GM21390 (cell line): ENCODE data around the gene GRAPL.
"Not testable (repeated sequence)": the region's sequence is repeated elsewhere in the genome, so short reads cannot be mapped to it uniquely, and the experiment has no call there.

Experiments used
- ATAC-seq: cut with Tn5 transposase; IDR thresholded peaks from one replicate; pipeline ENCODE4 v1.9.1; 2021; ENCODE audit not compliant: unreplicated experiment

The GRAPL gene

DNA sequence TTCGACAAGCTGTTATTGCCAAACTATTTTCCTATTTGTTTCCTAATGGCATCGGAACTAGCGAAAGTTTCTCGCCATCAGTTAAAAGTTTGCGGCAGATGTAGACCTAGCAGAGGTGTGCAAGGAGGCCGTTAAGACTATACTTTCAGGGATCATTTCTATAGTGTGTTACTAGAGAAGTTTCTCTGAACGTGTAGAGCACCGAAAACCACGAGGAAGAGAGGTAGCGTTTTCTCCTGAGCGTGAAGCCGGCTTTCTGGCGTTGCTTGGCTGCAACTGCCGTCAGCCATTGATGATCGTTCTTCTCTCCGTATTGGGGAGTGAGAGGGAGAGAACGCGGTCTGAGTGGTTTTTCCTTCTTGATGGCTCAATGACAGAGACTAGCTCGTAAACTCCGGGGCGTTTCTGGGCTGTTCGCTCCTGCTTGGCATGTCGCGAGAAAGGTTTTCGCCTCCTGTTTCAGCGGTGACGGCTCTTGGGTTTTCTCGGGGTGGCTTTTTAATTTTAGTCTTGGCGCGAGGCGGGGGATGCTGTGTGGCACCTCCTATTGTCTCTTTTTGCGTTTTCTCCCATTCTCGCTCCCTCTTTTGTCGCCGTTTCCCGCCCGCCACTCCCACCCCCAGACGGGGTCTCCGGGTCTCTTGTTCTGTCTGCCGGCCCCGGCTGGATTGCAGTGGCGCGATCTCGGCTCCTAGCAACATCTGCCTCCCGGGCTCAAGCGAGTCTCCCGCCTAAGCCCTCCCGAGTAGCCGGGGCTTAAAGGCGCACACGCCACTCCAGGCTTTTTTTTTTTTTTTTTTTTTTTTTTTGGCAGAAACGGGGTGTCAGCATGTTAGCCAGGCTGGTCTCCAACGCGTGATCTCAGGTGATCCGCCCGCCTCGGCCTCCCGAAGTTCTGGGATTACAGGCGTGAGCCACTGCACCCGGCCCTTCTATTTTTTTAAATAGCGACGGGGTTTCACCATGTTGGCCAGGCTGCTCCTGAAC lies 60.8 kb downstream of the GRAPL start:
- ATAC-seq = not testable (repeated sequence)

DNA sequence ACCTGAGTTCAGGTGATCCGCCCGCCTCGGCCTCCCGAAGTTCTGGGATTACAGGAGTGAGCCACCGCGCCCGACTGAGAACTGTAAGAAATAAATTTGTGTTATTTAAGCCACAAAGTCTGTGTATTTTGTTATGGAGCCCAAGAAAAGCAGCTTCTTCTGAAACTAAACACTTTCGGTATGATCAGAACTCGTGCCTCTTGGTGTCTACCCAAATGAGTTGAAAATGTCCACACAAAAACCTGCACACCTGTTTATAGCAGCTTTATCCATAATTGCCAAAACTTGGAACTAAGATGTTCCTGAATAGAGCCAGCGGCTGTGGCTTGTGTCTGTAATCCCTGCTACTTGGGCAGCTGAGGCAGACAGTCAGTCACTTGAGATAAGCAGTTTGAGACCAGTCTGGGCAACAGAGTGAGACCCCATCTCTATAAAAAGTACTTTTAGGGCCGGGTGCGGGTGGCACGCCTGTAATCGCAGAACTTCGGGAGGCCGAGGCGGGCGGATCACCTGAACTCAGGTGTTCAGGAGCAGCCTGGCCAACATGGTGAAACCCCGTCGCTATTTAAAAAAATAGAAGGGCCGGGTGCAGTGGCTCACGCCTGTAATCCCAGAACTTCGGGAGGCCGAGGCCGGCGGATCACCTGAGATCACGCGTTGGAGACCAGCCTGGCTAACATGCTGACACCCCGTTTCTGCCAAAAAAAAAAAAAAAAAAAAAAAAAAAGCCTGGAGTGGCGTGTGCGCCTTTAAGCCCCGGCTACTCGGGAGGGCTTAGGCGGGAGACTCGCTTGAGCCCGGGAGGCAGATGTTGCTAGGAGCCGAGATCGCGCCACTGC lies 61.7 kb downstream of the GRAPL start:
- not testable (repeated sequence) for ATAC-seq

DNA sequence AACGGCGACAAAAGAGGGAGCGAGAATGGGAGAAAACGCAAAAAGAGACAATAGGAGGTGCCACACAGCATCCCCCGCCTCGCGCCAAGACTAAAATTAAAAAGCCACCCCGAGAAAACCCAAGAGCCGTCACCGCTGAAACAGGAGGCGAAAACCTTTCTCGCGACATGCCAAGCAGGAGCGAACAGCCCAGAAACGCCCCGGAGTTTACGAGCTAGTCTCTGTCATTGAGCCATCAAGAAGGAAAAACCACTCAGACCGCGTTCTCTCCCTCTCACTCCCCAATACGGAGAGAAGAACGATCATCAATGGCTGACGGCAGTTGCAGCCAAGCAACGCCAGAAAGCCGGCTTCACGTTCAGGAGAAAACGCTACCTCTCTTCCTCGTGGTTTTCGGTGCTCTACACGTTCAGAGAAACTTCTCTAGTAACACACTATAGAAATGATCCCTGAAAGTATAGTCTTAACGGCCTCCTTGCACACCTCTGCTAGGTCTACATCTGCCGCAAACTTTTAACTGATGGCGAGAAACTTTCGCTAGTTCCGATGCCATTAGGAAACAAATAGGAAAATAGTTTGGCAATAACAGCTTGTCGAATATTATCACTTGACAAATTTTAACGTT lies 62.5 kb downstream of the GRAPL start:
- ATAC-seq = not testable (repeated sequence)

DNA sequence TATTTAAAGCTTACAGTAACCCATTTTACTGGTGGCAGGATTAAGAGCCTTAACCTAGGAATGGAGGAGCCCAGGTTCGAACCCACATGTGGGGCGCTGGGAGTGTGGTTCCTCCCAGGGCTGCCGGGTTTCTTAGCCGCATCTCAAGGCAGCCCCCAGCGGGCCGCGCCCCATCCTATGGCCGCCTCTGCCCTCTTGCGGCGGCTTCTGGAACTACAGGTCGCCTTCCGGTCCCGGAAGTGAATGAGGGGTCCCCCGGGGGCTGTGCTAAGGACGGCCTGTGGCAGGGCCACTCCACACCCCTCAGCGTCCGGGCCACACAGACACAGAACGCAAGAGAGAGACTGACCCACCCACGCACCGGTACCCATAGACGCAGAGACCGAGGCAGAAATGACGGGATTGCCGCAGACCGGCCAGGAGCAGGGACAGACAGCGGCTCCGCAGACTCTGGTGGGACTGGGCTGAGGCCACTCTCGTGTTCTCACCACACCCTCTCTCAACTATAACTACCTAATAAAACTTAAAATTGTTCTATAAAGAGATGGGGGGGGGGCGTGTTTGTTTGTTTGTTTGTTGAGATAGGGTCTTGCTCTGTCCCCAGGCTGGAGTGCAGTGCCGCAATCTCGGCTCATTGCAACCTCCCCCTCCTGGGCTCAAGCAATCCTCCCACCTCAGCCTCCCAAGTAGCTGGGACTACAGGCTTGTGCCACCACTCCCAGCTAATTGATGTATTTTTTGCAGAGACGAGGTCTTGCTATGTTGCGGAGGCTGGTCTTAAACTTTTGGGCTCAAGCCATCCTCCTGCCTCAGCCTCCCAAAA lies 69.2 kb downstream of the GRAPL start:
- not testable (repeated sequence) for ATAC-seq

DNA sequence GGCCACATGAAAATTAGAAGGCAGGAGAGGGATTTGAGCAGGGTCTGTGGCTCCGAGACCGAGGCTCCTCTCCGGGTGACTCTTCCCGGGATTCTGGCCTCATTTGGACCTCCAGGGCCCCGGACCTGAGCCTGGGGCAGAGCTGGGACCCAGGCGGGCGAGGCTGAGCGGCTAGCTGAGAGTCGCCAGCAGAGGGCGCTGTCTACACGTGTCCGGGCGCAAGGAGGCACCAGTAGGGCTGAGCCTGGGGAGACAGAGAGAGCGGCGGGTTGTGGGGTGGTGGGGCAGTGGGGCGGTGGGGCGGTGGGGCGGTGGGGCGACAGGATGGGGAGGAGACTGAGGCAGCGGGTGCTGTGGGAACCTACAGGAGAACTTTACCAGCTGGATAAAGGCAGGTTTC lies 75.1 kb downstream of the GRAPL start:
- not testable (repeated sequence) for ATAC-seq

DNA sequence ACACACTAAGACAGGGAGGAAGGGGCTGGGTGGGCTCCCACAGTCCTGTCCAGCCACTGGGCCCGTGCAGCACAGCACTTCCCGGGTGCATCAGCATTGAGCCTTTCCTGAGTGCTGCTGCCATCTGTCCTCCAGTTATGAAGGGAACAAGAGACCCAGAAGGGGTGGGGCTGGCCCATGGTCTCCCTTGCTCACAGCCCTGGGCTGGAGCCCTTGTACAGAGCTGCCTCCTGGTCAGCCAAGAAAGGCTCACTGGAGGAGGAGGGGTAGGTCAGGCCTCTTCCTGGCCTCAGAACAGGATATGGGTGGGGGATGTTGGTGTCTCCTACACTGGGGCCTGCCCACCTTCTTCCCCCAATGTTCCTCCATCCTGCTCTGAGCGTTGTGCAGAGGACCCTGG lies 76.0 kb downstream of the GRAPL start:
- ATAC-seq = not testable (repeated sequence)
